Epithelial cell of esophagus (primary cell): ENCODE data around the gene RPS6KB2.

Experiments
- DNase-seq: peaks from one replicate; pipeline ENCODE4 v3.0.0; 2010; ENCODE audit warnings: low read depth
- H3K4me3 ChIP-seq: 2 replicates; pipeline ENCODE4 v1.5.1; 2011; ENCODE audit warnings: mild to moderate bottlenecking, low read length, control low read depth
- CTCF ChIP-seq: IDR thresholded peaks from 2 replicates; pipeline ENCODE4 v1.5.1; 2011; ENCODE audit warnings: low read depth, mild to moderate bottlenecking, low read length, control low read depth, inconsistent platforms; ENCODE audit not compliant: insufficient read depth; ENCODE audit errors: missing control alignments

Gene RPS6KB2

GRCh38 chr11:67408437-67409200 lies 19.7 kb upstream of the RPS6KB2 start:
- no peak overlapping the region for H3K4me3 ChIP-seq
- no peak for TF ChIP-seq CTCF
- no peak for DNase-seq

GRCh38 chr11:67409261-67409666 lies 19.0 kb upstream of the RPS6KB2 start:
- TF ChIP-seq CTCF: no peak
- no peak overlapping the region for H3K4me3 ChIP-seq
- DNase-seq: no peak

DNA sequence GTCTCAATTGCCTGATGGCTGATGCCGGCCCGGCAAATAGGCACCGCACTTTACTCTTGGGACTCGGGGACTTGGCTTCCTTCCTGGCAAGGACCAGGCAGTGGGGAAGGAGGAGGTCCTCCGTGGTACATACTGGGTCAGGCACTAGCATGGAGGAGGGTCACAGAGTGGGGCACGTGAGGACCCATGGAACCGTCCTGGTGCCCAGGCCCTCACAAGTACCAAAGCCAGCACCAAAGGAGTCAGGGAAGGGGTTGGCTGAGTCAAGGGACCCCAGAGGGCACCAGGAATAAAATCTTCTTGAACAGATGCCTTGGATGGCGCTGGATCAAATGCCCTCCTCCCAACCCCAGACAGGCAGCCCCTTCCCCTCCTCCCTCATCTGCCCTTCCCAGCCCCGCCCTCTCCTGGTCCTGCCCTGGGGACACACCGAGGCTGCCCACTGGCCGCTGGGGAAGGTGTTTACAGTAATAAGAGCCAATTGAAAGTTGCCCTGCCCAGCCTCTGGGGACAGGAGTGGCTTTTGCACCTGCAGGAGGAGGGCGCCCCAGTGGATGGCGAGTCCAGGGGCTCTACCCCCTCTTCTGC lies 18.4 kb upstream of the RPS6KB2 start:
- no peak for TF ChIP-seq CTCF
- DNase-seq: no peak
- no peak overlapping the region for H3K4me3 ChIP-seq

- H3K4me3 ChIP-seq: no peak overlapping the region
- no peak for TF ChIP-seq CTCF
Measured at GRCh38 chr11:67410369-67410831, 17.9 kb upstream of the RPS6KB2 start.

GRCh38 chr11:67410984-67411784 lies 17.1 kb upstream of the RPS6KB2 start:
- no peak overlapping the region for H3K4me3 ChIP-seq
- no peak for DNase-seq
- no peak for TF ChIP-seq CTCF

More at GRCh38 chr11:67410369-67410831, 17.9 kb upstream of the RPS6KB2 start:
- DNase-seq: no peak

GRCh38 chr11:67411785-67412152 lies 16.5 kb upstream of the RPS6KB2 start:
- no peak for TF ChIP-seq CTCF
- H3K4me3 ChIP-seq: no peak overlapping the region
- DNase-seq: no peak
